Loucy (cell line): ENCODE data around the gene PAQR9.

Experiments
- EZH2phosphoT487 ChIP-seq: fragments of 200-600 bp; IDR thresholded peaks from 2 replicates; pipeline ENCODE4 v1.6.1; 2018; ENCODE audit warnings: antibody characterized with exemption, mild to moderate bottlenecking, moderate library complexity, borderline replicate concordance
- TF ChIP-seq, protein P1 (sequence below): fragments of 200-600 bp; sonication (generic); conservative IDR thresholded peaks from 2 replicates; pipeline ENCODE4 v1.5.1; 2014; ENCODE audit warnings: mild to moderate bottlenecking, antibody characterized with exemption, low read length

DNA sequence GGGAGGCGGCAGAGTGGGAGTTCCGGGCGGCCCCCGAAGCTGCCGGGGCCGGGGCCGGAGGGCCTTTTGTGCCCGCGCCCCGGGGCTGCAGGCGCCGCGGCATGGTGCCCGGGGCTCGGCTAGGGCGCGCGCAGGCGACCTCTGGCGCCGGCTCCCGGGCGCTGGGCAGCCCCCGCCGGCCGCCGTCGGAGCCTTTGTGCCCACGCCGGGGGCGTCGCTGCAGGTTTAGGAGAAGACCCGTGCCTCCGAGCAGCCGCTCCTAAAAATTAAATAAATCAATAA, 299 bp downstream of the PAQR9 start:
- TF ChIP-seq, protein P1, sequence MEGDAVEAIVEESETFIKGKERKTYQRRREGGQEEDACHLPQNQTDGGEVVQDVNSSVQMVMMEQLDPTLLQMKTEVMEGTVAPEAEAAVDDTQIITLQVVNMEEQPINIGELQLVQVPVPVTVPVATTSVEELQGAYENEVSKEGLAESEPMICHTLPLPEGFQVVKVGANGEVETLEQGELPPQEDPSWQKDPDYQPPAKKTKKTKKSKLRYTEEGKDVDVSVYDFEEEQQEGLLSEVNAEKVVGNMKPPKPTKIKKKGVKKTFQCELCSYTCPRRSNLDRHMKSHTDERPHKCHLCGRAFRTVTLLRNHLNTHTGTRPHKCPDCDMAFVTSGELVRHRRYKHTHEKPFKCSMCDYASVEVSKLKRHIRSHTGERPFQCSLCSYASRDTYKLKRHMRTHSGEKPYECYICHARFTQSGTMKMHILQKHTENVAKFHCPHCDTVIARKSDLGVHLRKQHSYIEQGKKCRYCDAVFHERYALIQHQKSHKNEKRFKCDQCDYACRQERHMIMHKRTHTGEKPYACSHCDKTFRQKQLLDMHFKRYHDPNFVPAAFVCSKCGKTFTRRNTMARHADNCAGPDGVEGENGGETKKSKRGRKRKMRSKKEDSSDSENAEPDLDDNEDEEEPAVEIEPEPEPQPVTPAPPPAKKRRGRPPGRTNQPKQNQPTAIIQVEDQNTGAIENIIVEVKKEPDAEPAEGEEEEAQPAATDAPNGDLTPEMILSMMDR = no peak
- no peak for TF ChIP-seq EZH2phosphoT487
